Stimulated activated CD4-positive, alpha-beta T cell treated with anti-CD3 and anti-CD28 coated beads, Interleukin-12 subunit alpha, Interleukin-12 subunit beta, amount 100 ng/mL, for 48 hours (primary cell): ENCODE measurements around the gene FSTL3.
"Not testable (repeated sequence)": the region's sequence is repeated elsewhere in the genome, so short reads cannot be mapped to it uniquely, and the experiment has no call there.

Experiments
- DNase-seq, 3 donors: peaks; one replicate each; pipeline ENCODE4 v3.0.0-alpha.2; 2020; ENCODE audit warnings: low read depth in 2 of 3, low spot score in 1 of 3

The FSTL3 gene

GRCh38 chr19:709196-709964 is 33.2 kb downstream of the FSTL3 start:
- DNase-seq, result no peak

GRCh38 chr19:709965-710571 is 33.9 kb downstream of the FSTL3 start:
- DNase-seq, result no peak

- no peak for DNase-seq
These were observed 34.6 kb downstream of the FSTL3 start for GRCh38 chr19:710767-711166.

GRCh38 chr19:711254-711653 is 35.1 kb downstream of the FSTL3 start:
- no peak for DNase-seq

GRCh38 chr19:715347-715746 is 39.2 kb downstream of the FSTL3 start:
- no peak for DNase-seq

GRCh38 chr19:718251-718951 is 42.2 kb downstream of the FSTL3 start:
- DNase-seq, result no peak

- no peak for DNase-seq
These were observed 42.9 kb downstream of the FSTL3 start for GRCh38 chr19:718991-719512.

- no peak for DNase-seq
These were observed 43.6 kb downstream of the FSTL3 start for GRCh38 chr19:719636-720344.

- DNase-seq, result no peak
These were observed 44.4 kb downstream of the FSTL3 start for GRCh38 chr19:720345-721160.

GRCh38 chr19:722553-723101 is 46.4 kb downstream of the FSTL3 start:
- DNase-seq, result no peak

GRCh38 chr19:723247-723646 is 47.1 kb downstream of the FSTL3 start:
- no peak for DNase-seq

GRCh38 chr19:723714-724113 is 47.5 kb downstream of the FSTL3 start:
- no peak for DNase-seq

GRCh38 chr19:725461-726089 is 49.4 kb downstream of the FSTL3 start:
- DNase-seq, result no peak

GRCh38 chr19:726993-727956 is 51.1 kb downstream of the FSTL3 start:
- no peak for DNase-seq

- DNase-seq, result no peak
These were observed 51.8 kb downstream of the FSTL3 start for GRCh38 chr19:728011-728410.

- not testable (repeated sequence) for DNase-seq
These were observed 53.4 kb downstream of the FSTL3 start for GRCh38 chr19:729564-729963.

GRCh38 chr19:729965-730668 is 53.9 kb downstream of the FSTL3 start:
- no peak for DNase-seq

- no peak for DNase-seq
These were observed 54.8 kb downstream of the FSTL3 start for GRCh38 chr19:731000-731399.
